GM12891 (cell line): ENCODE data around the gene EML1.

Experiments
- PAX5 ChIP-seq: IDR thresholded peaks from 2 replicates; pipeline ENCODE4 v1.6.1; 2011; ENCODE audit warnings: low read length, moderate library complexity, mild to moderate bottlenecking; ENCODE audit not compliant: insufficient read depth, severe bottlenecking
- POLR2A ChIP-seq: IDR thresholded peaks from 2 replicates; pipeline ENCODE4 v1.6.1; 2011; ENCODE audit warnings: low read depth, low read length, control low read depth
- POLR2AphosphoS5 ChIP-seq: IDR thresholded peaks from 2 replicates; pipeline ENCODE4 v1.6.1; 2011; ENCODE audit warnings: low read depth, low read length, control low read depth
- SPI1 ChIP-seq: IDR thresholded peaks from 2 replicates; pipeline ENCODE4 v1.6.1; 2011; ENCODE audit warnings: low read depth, low read length, control low read depth
- TAF1 ChIP-seq: IDR thresholded peaks from 2 replicates; pipeline ENCODE4 v1.6.1; 2011; ENCODE audit warnings: low read depth, low read length, control low read depth

GRCh38 chr14:99769799-99770198 is 23.4 kb upstream of the EML1 start:
- TF ChIP-seq POLR2A (no peak), PAX5 (no peak), POLR2AphosphoS5 (no peak), TAF1 (no peak), SPI1 (no peak)
